Stimulated activated CD8-positive, alpha-beta memory T cell treated with anti-CD3 and anti-CD28 coated beads, Interleukin-7, amount 100 ng/mL, for 24 hours (primary cell): ENCODE results near the gene ABCG8.

ENCODE experiments used
- DNase-seq: peaks from one replicate; pipeline ENCODE4 v3.0.0-alpha.2; 2020; ENCODE audit warnings: low read depth

Gene ABCG8

DNA sequence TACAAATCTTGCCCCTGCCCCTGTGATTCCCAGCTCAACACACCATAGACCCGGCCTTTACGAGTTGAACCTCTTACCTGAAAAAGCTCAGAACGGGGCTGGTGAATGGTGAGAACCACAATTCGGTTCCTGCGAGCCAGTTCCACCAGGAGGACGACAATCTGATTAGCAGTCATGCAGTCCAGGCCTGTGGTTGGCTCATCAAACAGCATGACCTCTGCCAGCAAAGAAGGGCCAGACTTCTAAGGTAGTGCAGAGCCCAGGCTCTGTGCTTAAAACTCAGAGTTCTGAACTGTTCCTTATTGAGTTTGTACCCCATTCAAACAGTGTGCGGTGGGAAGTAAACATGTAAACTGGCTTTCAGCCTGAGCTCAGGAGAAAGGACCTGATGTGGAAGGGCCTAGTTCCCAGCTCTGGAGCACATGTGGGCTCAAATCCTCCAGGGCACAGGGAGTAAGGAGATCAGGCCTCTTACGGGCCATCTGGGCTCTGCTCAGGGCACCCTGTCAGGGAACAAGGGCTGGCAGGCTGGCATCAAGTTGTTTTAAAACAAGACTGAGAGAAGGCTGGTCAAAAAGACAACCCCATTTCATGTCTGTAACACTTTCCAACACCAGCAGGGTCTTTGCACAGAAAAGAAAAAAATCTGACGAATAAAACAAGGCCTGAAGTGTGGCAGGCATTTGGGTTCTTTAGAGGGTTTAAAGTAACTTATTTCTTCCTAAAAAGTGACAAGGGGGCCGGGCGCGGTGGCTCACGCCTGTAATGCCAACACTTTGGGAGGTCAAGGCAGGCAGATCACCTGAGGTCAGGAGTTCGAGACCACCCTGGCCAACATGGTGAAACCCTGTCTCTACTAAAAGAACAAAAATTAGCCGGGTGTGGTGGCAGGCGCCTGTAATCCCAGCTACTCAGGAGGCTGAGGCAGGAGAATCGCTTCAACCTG, 12.2 kb upstream of the ABCG8 start:
- DNase-seq, result no peak

DNA sequence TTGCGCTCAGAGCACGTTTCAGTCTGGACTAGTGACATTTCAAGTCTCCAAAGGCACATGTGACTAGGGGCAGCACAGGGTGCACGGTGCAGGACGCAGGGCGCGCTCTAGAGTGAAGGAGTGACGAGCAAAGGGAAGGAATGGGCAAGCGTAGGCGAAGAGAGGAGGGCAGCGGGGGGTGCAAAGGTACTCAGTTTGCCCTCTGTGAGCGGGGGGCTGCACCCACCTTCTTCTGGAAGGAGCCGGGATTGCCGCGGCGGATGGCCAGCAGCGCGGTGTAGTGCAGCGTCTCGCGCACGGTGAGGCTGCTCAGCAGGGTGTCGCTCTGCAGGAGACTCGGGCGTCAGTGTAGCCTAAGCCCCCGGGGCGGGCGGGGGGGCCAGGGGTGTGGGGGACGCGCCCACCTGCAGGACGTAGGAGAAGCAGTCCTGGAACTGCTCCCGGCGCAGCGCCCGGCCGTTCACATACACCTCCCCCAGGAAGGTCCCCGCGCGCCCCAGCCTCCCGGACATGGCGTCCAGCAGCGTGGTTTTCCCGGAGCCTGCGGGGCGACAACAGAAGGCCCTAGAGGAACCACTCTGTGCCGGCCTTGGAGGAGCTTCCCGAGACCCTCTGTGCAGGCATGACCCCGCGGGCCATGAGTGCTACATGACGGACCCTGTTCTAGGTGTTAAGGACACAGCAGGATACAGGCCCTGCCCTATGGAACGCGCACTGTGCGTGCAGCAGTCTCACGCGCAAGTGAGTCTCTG, 7.1 kb upstream of the ABCG8 start:
- DNase-seq, result no peak

DNA sequence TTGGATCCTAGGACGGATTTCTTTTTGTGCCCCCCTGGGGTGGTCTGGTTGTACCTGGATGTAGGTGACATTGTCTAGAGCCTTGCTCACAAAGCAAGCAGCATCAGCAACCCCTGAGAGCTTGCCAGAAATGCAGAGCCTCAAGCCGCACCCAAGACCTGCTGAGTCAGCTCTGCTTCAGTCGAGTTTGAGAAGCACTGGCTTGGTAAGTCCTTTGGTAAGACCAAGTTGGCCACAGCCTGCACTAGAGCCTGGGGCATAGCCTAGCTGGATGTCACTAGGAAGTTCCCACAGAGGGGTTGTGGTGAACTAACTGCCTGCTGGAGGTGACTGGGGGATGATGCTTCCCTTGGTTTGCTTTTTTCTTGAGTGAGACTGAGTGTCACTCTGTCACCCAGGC, 6.3 kb upstream of the ABCG8 start:
- DNase-seq, result no peak

DNA sequence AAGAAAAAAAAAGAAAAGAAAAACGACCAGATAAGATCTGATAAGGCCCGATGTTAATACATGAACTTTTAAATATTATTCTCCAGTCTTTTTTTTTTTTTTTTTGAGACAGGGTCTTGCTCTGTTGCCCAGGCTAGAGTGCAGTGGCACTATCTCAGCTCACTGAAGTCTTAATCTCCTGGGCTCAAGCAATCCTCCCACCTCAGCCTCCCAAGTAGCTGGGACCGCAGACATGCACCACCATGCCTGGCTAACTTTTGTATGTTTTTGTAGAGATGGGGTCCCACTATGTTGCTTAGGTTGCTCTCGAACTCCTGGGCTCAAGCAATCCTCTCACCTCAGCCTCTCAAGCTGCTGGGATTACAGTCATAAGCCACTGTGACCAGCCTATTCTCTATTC, 1.7 kb upstream of the ABCG8 start:
- no peak for DNase-seq

DNA sequence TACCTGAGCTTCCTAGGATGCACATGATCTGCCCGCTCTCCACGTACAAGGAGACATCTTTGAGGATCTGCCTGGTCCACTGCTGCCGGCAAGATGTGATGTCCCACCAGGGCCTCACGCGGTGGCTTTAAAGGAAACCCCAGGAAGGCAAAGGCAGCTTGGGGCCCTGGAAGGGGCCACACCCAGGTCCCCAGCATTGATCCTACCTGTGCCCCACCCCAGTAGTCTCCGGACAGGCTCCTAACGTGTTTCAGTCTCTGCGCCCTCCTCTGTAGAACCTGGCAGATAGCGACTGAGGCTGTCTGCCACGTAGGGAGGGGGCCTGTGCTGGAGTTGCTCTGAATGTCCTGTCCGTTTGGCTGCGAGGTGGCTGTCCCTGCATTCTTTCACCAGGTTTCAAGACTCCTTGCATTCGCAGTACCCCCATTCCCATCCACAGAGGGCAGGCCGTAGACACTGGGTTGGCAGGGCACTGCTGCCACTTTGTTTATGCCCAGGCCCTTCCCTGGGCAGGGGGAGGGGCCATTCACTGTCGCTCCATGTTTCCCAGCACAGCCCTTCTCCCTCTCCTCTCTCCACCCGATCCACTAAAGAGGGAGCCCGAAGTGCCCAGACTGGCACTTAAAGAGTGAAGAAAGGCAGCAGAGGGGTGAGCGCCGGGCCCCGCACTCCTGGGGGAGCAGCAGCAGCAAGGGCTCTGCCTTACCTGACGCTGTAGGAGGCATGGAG, 776 bp upstream of the ABCG8 start:
- DNase-seq, result no peak

DNA sequence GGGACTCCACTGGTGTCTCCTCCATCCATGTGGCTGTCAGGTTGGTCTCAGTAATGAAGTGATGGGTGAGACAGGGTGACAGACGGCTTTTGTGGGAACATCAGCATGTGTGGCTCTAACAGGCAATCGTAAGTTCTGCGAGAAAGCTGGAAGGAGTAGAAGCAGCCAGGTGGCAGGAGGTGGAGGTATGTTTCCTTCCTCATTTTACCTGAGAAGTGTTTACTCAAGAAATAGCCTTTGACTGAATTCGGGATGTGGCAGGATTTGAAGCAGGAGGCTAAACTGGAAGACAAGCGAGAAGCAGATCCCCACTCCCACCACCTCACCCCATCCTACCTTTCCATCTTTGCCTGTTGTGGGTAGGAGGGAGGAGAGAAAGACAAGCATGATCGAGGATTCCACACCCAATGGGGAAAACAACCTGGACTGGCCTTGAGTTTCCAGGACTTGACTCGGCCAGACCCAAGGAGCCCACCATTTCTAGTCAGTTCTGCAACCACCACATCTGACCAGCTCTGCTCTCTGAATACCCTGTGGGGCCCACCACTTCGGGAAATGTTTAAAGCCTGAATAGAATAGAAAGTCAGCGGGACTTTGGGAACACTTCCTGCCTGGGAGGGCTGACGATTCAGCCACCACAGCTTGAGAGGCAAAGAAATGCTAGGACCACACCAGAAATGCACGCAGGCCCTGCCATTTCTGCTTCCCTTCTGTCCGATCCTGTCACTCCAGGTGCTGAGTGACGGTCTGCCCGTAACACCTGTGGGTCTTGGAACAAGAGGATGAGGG, 1.2 kb downstream of the ABCG8 start:
- DNase-seq, result no peak

DNA sequence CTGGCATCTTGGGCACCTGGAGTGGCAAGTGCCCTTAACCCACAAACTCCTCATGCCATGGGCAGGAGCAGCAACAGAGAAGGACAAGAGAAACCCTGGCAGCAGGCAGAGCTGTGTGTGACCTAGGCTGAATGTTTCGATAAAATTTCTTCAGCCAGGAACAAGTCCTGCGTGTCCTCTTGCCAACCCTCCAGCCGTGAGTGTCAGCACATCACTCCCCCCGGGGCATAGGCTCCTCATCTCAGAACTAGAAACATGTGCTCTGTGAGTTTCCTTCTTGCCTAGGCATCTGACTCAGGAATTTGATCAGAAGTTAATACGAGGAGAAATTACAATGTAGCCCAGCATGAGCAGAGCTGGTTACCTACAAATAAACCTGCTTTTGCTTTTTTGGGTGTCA, 2.2 kb downstream of the ABCG8 start:
- no peak for DNase-seq

DNA sequence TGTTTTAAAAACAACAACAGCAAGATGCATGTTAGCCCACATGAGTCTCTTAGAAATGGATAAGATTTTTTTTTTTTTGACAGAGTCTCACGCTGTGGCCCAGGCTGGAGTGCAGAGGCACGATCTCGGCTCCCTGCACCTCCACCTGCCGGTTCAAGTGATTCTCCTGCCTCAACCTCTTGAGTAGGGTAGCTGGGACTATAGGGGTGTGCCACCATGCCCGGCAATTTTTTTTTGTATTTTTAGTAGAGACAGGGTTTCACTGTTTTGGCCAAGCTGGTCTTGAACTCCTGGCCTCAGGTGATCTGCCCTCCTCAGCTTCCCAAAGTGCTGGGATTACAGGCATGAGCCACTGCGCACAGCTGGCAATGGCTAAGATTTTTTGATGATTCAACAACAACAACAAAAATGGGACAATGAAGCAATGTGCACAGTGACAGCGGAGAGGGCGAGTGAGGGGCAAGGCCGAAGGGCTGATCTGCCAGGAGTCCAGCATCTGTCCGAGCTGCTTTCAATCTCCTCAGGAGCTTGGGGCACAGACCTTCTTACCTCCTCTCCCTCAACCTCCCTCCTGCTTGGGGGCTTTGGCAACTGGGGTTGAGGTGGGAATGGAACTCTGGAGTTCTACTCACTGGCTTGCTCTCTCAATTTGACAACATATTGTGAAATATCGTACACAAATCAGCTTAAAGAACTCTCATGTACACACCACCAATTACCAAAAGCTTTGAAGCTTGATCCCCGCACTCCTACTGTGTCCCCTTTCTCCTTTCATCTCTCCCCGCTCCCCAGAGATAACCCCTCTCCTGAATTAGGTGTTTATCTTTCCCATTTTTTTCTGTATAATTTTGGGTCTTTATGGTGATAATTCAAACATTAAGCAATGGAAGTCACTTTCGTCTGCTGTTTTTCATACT, 3.4 kb downstream of the ABCG8 start:
- no peak for DNase-seq

DNA sequence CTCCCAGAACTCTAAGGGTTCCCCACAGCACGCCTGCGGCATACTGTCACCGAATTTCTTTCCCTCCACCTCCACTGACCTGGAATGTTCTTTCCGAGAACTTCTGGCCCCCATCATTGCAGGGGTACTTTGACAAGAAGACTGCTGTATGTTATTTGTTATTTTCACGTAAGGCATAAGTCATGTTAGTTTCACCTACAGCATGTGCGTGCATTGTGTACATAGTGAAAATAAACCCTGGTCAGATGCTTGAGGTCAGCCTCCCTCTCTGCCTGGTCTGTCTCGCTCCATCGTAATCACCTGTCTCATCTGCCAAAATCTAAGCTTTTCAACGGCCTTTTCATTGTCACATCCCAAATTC, 4.1 kb downstream of the ABCG8 start:
- no peak for DNase-seq

DNA sequence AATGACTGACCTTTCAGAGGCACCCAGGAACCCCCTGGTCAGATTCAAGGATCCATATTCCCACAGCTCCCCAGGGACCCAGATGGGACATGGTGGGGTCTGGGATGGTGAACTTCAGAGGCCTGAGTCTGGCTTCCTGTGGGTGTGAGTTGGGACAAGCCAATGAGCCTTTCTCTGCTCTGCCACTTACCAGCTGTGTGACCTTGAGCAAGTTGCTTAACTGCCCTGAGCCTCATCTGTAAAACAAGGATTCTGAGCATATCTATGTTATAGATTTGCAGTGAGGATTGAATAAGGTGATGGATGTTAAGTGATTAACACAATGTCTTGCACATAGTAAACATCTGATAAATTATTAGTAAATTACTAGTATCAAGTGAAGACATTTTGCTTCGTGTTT, 6.4 kb downstream of the ABCG8 start:
- DNase-seq, result no peak

DNA sequence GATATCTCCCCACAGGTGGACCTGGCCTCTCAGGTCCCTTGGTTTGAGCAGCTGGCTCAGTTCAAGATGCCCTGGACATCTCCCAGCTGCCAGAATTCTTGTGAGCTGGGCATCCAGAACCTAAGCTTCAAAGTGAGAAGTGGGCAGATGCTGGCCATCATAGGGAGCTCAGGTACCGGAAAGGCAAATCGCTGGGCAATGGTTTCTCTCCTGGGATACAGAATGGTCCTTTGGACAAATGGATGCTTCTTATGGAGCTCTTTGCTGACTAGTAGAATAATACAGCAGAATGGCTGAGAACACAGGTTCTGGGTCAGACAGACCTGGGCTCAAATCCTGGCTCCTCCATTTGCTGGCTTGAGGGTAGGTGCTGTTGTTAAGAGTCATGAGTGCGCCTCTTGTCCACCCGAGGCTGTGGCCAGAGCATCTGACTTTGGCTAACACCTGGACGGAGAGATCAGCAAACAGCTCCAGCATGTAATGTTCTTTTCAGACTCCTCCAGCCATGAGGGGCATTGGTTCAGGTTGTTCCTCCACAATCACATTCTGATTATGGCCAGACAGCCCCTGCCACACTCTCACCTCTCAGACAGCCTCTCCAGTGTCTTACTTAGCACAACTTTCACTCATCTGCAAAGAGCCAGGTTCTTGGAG, 7.5 kb downstream of the ABCG8 start:
- DNase-seq, result no peak

DNA sequence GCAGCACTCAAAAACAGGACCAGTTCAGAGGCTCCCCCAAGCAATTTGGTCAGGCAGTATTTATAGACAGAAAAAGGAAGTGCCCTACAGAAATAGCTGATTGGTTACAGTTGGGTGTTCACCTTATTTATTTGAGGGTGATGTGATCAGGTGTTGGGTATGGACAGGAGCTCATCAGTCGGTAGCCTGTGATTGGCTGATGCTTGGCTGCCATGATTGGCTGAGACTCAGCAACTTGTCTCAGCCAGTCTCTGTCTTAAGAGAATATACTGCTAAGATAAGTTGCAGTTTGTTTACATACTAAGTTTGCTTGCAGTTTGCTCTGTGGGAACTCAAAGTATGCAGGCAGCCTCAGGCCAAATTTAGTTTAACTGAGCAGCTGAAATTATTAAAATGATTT, 9.4 kb downstream of the ABCG8 start:
- DNase-seq, result no peak

DNA sequence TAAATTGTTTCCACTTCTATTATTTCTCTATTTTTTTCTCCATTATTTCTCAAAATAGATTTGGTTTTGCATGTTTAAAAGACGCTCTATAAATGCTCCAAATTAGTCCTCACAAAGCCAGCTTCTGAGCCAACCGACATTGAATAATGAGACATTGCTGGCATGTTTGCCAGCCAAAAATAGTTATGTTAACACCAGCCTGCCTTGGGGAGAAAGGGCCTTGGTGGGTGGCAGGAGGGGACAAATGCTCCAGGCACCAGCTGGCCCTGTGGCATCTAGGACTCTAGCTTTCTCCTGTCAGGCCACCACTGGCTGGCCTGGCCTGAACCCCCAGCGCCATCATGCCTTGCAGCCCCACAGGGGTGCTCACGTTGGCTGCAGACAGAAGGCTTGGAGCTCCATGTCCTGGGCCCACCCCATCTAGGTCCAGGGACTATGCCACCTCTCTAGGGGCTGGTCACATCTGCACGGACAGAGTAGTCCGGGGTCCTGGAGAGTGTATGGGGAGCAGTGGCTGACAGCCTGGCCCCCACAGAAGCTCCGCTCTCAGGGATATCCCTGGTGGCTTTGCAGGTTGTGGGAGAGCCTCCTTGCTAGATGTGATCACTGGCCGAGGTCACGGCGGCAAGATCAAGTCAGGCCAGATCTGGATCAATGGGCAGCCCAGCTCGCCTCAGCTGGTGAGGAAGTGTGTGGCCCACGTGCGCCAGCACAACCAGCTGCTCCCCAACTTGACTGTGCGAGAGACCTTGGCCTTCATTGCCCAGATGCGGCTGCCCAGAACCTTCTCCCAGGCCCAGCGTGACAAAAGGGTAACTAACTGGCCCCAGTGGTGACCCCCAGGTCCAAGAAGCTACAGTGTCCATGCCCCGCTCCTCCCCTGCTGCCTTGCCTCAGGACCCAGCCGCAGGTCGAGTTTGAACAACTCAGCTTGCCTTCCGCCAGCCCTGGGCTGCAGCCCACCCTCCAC, 12.5 kb downstream of the ABCG8 start:
- DNase-seq, result no peak

DNA sequence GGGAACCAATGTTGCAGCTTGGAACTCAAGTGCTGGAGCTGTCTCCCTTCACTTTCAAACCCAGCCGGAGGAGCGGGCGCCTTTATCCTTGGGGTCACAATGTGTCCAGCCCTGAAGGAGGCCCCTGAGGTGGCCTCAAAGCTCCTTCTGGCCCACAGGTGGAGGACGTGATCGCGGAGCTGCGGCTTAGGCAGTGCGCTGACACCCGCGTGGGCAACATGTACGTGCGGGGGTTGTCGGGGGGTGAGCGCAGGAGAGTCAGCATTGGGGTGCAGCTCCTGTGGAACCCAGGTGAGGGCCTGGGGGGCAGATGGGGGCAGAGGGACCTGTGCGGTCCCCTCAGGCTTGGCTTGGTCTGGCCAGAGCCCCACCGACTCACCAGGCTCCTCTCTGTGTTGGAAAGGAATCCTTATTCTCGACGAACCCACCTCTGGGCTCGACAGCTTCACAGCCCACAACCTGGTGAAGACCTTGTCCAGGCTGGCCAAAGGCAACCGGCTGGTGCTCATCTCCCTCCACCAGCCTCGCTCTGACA, 13.5 kb downstream of the ABCG8 start:
- no peak for DNase-seq

DNA sequence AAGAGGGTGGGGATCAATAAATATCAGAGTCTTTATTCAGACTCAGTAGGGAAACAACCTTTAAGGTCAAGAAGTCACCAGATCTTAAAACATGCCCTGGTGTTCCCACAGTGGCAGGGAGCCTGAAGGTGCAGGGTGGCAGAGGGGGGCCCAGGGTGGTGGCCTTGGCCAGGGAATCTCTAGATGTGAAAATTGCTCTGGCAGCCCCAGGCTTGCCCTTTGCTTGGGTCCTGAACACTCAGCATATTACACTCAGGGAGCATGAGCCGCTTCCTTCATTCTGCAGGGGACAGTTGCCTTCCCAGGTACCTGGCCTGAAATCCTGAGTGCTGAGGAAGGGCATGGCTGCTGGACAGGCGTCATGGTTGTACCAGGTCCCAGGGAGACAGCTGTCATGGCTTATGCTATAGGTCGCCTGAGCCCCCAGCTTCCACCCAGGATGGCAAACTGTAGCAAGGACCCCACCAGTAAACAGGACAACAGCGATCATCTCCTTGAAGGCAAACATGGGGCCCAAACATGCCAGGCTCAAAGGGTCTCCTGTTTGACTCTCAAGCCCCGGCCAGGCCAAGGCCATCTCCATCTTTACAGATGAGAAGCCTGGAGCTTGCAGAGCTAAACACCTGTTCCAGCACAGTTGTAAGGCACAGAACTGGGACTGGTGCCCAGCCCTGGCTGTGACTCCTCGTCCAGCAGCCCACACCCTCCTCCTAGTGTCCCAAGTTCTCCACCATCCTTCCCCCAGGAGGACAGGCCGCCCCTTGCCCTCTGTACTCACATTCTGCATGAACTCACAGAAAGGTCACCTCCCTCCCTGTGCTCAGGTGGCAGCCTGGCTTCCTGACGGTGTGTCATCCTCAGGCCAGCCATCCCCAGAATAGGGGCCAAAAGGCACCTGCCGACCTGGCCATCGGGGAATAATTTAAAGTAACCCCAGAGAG, 14.6 kb downstream of the ABCG8 start:
- DNase-seq, result no peak

DNA sequence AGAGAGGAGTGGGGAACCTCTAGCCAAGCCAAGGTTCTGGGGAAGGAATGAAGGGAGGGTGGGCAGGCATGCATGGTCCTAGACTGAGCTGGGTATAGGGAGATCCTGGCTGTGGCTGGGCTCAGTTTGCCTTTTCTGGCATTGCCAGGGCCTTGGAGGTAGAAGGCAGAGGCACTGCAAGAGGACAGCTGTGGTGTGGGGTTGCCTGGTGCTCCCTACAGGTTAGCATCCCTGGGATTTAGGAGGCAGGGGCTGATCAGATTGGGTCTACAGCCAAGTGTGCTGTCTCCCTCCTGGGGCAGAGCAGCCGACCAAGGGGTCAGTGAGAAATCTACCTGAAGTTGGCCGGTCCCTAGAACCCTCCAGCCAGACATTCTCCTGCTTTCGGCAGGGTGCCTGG, 15.9 kb downstream of the ABCG8 start:
- DNase-seq, result no peak

DNA sequence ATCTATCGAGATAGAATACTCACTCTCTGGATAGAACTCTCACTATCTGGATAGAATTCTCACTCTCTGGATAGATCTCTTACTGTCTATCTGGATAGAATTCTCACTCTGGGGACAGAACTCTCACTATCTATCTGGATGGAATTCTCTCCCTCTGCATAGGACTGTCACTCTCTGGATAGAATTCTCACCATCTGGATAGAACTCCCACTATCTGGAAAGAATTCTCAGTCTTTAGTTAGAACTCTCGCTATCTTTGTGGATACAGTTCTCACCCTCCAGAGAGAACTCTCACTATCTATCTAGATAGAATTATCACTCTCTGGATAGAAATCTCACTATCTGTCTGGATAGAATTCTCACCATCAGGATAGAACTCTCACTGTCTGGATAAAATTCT, 16.5 kb downstream of the ABCG8 start:
- no peak for DNase-seq

DNA sequence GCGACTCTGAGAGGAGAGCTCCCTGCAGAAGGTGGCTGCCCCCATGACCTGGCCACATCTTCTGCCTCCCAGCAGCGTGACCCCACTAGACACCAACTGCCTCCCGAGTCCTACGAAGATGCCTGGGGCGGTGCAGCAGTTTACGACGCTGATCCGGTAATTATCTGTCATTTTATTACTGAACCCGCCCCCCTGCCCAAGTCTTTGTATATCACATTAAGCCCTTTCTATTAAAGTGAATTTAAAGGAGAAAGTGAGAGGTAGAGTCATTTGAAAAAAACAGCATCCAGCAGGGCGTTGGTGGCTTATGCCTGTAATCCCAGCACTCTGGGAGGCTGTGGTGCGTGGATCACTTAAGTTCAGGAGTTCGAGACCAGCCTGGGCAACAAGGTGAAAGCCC, 33.4 kb downstream of the ABCG8 start:
- DNase-seq, result no peak
